NCI-H1436 (cell line): ENCODE results near the gene KIR3DL1.
"Not testable (repeated sequence)": the region's sequence is repeated elsewhere in the genome, so short reads cannot be mapped to it uniquely, and the experiment has no call there.

Experiments used
- DNase-seq: peaks from one replicate; lab custom pipeline; 2025; lab: John Stamatoyannopoulos, UW

The KIR3DL1 gene

GRCh38 chr19:54816251-54816650, at the start of gene KIR3DL1:
TSS of gene KIR3DL1 (plus strand) at chr19:54816468.
- not testable (repeated sequence) for DNase-seq

DNA sequence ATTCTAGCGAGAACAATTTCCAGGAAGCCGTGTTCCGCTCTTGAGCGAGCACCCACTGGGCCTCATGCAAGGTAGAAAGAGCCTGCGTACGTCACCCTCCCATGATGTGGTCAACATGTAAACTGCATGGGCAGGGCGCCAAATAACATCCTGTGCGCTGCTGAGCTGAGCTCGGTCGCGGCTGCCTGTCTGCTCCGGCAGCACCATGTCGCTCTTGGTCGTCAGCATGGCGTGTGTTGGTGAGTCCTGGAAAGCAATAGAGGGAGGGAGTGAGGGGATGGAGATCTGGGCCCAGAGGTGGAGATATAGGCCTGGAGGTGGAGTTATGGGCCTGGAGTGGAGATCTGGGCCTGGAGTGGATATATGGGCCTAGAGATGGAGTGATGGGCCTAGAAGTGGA, 46.6 kb upstream of the KIR3DL1 start, which contains the start of gene KIR2DL1:
TSS of gene KIR2DL1 (plus strand) at position 148 of the 400 bp plus-strand sequence. CDS start at position 206, 58 bp downstream.
- not testable (repeated sequence) for DNase-seq

DNA sequence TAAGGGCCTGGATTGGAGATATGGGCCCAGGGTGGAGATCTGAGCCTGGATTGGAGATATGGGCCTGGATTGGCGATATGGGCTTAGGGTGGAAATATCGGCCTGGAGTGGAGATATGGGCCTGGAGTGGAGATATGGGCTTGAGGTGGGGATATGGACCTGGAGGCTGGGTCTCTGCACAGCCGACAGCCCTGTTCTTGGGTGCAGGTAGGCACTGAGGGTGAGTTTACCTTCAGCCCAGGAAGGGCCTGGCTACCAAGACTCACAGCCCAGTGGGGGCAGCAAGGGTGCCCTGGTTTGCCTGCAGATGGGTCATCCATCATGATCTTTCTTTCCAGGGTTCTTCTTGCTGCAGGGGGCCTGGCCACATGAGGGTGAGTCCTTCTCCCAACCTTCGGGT, 45.8 kb upstream of the KIR3DL1 start:
- not testable (repeated sequence) for DNase-seq

DNA sequence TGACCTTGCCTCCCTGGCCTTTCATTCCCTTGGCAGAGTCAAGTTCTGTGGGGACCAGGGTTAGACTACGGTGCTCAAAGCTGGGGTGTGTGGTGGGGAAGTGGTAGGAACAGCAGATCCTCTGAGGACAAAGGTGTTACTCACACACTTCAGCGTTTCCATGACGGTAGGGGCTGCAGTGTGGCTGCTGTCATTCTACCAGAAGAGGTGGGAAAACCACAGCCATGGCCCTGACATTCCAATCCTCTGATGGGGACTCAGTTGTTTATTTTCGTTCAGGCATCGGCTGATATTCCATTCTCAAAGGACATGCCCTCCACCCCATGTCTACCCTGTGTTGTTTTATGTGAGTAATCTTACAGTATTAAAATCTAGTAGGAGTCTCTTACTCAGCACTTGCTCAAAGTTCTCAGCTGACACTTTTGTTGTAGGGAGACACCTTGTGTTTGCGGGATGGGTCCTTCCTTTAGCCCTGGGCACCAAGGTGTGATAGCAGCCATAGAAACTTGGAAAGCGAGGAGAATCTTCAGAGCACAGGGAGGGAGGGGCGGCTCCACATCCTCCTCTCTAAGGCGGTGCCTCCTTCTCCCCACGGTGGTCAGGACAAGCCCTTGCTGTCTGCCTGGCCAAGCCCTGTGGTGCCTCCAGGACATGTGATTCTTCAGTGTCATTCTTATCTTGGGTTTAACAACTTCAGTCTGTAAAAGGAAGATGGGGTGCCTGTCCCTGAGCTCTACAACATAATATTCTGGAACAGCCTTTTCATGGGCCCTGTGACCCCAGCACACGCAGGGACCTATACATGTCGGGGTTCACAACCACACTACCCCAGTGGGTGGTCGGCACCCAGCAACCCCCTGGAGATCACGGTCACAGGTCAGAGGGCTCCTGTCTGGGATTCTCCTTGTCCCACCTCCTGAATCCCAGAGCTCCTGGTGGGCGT, 45.0 kb upstream of the KIR3DL1 start:
- DNase-seq = not testable (repeated sequence)

GRCh38 chr19:54772666-54773065, 43.6 kb upstream of the KIR3DL1 start:
- DNase-seq = not testable (repeated sequence)

GRCh38 chr19:54775095-54775815, 41.0 kb upstream of the KIR3DL1 start:
- DNase-seq = not testable (repeated sequence)

DNA sequence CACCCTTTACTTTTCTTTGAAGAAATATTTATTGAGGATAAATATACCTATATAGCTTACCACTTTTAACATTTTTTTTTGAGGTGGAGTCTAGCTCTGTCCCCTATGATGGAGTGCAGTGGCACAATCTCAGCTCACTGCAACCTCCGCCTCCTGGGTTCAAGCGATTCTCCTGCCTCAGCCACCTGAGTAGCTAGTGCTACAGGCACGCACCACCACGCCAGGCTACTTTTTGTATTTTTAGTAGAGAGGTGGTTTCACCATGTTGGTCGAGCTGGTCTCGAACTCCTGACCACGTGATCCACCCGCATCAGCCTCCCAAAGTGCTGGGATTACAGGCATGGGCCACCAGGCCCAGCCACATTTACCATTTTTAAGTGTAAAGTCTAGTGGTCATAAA, 40.4 kb upstream of the KIR3DL1 start:
- DNase-seq = not testable (repeated sequence)

GRCh38 chr19:54777851-54778250, 38.4 kb upstream of the KIR3DL1 start:
- not testable (repeated sequence) for DNase-seq

- not testable (repeated sequence) for DNase-seq
Observed at GRCh38 chr19:54778896-54779295, 37.4 kb upstream of the KIR3DL1 start.

DNA sequence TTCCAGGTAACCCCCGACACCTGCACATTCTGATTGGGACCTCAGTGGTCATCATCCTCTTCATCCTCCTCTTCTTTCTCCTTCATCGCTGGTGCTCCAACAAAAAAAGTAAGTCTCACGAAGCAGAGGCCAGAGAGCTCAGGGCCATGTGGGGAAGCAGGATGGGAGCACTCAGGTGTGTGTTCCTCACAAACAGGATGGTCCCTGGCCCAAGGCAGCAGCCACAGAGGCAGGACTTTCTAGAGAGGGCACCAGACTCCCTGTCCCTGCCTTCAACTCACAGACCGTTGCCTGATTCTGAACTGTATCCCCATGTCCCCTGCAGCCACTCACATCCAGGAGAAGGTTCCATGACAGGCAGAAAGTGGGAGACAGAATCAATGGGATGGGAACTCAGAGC, 33.4 kb upstream of the KIR3DL1 start:
- not testable (repeated sequence) for DNase-seq

GRCh38 chr19:54786091-54786723, 30.1 kb upstream of the KIR3DL1 start:
- not testable (repeated sequence) for DNase-seq

GRCh38 chr19:54788154-54788553, 28.1 kb upstream of the KIR3DL1 start:
- not testable (repeated sequence) for DNase-seq

DNA sequence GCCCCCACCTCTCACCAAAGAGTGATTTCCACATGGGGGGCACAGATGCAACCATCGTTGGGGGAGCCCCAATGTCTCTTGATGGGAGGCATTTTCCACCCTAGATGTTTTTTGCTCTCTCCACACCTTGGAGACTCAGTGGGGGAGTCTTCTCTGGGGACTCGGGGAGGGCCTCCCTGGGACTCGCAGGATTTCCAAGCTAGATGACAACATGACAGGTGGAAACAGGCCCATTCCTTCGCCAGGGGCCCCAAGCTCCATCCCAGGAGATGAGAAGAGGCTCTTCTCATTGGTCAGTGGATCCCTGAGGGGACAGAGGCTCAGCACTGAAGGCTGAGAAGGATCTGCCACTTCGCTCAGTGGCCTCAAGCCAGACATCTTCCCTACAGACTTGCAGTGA, 25.6 kb upstream of the KIR3DL1 start:
- DNase-seq = no peak

- no peak for DNase-seq
Observed at GRCh38 chr19:54791476-54791875, 24.8 kb upstream of the KIR3DL1 start.

DNA sequence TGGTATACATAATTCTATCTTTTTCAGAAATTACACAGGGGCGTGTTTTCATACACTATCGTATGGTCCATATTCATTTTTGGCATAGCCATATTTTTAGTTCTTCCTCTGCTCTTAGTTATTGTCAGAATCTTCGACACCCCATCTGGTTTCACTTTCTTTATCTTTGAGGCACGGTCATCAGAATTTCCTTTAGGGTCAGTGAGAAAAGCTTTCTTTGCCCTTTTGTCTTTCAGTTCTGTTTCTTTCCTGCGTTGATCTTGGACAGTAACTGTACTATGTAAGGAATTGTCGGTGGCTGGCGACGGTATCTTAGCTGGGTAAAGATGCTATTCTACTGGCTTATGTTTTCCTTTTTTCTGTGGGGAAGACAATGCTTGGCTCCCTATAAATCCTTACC, 23.5 kb upstream of the KIR3DL1 start:
- DNase-seq = no peak

DNA sequence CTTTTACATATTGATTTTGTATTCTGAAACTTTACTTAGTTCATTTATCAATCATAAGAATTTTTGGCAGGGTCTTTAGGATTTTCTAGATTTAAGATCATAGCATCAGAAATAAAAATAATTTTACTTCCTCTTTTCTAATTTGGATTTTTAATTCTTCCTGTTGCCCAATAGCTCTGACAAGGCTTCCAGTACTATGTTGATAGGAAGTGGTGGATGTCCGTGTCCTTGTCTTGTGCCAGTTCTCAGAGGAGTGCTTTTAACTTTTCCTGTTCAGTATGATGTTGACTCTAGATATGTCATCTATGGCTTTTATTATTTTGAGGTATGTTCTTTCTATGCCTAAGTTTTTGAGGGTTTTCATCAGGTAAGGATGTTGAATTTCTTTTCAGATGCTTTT, 20.5 kb upstream of the KIR3DL1 start:
- DNase-seq = no peak

- no peak for DNase-seq
Observed at GRCh38 chr19:54803410-54803809, 12.9 kb upstream of the KIR3DL1 start, which contains the start of gene KIR2DL4. TSS of gene KIR2DL4 (plus strand) at chr19:54803610. CDS start at chr19:54803652, 42 bp downstream.

DNA sequence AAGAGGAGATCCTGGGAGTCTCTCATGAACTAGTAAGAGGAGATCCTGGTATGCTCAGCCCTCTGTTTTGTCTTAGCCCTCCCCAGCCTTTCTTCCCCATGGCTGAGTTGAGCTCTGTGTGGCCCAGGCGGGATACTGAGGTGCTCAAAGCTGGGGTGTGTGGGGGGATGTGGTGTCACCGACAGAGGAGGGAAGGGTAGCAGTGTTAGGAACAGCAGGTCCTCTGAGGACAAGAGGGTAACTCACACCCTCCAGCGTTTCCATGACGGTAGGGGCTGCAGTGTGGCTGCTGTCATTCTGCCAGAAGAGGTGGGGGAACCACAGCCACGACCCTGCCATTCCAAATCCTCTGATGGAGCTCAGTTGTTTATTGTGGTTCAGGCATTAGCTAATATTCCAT, 12.2 kb upstream of the KIR3DL1 start:
- no peak for DNase-seq

- no peak for DNase-seq
Observed at GRCh38 chr19:54804571-54804970, 11.7 kb upstream of the KIR3DL1 start.

DNA sequence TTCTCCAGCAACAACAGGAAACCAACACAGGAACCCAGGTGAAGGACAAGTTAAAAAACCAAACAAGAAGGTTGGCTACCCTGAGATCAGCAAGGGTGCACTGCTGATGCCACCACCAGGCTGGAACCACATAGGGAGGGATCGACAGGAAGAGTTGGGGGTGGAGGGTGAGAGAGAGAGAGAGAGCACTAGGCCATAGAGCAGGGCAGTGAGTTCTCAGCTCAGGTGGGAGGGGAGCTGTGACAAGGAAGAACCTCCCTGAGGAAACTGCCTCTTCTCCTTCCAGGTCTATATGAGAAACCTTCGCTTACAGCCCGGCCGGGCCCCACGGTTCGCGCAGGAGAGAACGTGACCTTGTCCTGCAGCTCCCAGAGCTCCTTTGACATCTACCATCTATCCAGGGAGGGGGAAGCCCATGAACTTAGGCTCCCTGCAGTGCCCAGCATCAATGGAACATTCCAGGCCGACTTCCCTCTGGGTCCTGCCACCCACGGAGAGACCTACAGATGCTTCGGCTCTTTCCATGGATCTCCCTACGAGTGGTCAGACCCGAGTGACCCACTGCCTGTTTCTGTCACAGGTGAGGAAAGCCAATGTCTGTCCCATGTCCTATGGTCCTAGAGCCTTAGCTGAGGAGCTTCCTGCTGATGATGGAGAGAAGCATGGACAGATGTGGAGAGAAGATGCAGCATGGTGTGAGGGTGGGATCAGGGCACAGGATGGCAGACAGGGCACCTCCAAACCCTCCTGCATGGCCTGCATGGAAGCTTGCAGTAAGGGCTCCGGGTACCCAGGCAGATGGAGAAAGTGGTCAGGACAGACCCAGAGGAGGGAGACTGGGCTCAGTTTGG, 10.4 kb upstream of the KIR3DL1 start:
- no peak for DNase-seq

DNA sequence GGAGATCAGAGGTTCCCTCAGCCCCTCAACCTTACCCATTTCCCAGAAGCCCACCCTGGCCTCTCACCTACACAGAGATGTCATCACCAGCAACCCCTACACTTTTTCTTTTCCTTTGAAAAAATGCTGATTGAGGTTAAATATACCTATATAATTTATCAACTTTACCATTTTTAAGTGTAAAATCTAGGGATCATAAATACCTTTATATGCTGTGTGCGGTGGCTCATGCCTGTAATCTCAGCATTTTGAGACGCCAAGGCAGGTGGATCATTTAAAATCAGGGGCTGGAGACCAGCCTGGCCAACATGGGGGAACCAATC, 9.8 kb upstream of the KIR3DL1 start:
- DNase-seq = no peak
